ENCODE measurements around the gene AGAP9. TPM values are rescaled to one million over a fixed set of nuclear protein-coding genes. Genes with fewer than 3 reads are reported as not detected.
"Not testable (repeated sequence)": the region's sequence is repeated elsewhere in the genome, so short reads cannot be mapped to it uniquely, and the experiment has no call there.

The AGAP9 gene
- total RNA-seq, 1 donor from 2014 or later = 0.64 TPM

DNA sequence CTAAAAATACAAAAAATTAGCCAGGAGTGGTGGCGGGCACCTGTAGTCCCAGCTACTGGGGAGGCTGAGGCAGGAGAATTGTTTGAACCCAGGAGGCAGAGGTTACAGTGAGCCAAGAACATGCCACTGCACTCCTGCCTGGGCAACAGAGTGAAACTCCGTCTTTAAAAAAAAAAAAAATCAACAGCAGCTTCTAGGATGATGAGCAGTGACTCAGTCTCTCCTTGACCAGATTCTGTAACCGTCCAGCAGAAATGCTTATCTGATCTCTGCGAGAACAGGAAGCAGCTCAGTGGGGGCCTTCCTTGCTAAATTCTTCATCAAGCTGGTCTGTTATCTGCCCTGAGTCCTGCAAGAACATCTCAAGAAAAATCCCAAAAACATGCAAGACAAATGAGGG lies 37.5 kb downstream of the AGAP9 start:
- DNase-seq (ENCODE audit: low read depth in 2 of 2) = not testable (repeated sequence)

DNA sequence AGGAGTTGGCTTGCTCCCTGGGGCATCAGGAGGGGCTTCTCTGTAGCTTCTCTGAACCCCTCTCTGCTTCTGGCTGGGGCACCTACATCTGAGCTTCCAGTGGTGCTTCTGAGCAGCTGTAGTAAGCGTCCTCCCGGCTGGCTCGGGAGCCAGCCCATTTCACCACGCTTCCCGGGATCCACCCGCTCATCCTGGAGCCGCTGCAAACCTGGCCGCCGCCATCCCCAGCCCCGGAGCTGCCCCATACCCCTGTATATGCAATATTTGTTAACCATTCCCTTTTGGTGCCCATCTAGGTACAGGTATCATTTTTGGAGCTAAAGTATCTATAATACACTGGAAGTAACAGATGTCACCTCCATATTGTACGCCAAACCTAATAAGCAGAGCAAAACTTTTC lies 38.7 kb downstream of the AGAP9 start:
- DNase-seq (ENCODE audit: low read depth in 2 of 2) = not testable (repeated sequence)

DNA sequence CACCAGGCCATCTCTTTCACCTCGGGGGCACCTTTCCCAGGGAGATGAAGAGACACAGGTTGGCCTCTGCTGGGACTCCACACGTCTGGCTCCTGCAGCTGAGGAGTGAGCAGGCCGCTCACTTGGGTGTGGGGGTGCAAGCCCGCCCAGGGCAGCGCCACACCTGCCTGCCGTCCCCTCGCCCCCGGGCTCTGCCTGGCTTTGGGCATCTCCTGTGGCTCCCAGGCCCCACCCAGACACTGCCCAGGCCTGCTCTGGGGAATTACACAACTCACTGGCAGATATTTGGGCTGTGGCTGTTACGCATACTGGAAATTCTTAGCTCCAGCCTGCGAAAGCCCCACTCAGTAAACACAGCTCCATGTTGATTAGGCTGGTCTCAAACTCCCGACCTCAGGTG lies 39.5 kb downstream of the AGAP9 start, which contains the start of gene ANXA8:
Gene ANXA8, minus strand, starts transcription at position 193 of the 400 bp plus-strand sequence. Its CDS starts 182 bp downstream, at position 11.
- not testable (repeated sequence) for DNase-seq (ENCODE audit: low read depth in 2 of 2)

DNA sequence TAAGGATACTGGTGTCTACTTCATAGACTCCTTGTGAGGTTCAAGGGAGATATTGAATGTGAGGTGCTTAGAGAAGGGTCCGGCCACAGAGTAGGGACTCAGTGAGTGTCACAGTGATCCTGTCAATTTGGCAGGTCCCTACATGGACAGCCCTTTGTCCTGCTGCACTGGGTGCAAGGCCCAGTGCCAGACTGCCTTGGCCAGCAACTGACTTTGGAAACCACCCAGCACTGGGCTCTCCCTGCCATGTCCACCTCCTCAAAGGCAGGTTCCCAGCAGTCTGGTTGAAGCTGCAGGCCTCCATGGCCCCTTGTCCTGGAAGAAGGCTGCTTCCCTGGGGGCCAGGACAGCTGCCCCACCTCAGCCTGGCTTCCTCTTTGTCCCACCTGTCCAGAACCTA lies 41.1 kb downstream of the AGAP9 start:
- not testable (repeated sequence) for DNase-seq (ENCODE audit: low read depth in 2 of 2)

DNA sequence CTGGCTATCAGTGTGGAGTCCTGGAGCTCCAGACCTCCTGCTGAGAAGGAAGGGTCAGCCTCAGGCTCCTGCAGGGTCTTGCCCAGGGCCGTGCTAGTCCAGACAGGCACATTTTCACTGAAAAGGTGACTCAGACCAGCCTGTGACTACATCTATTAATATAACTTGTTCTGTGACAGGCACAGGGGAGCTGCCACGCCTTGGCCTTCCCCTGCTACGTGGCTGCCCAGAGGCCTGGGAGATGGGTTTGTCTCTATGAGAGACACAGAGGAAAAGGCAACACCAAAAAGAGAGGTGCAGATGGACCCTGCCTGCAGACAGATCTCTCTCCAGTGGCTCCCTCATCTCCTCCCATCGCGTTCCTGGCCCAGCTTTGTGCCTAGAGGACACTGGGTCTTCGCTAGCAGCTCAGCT lies 41.7 kb downstream of the AGAP9 start:
- not testable (repeated sequence) for DNase-seq (ENCODE audit: low read depth in 2 of 2)

DNA sequence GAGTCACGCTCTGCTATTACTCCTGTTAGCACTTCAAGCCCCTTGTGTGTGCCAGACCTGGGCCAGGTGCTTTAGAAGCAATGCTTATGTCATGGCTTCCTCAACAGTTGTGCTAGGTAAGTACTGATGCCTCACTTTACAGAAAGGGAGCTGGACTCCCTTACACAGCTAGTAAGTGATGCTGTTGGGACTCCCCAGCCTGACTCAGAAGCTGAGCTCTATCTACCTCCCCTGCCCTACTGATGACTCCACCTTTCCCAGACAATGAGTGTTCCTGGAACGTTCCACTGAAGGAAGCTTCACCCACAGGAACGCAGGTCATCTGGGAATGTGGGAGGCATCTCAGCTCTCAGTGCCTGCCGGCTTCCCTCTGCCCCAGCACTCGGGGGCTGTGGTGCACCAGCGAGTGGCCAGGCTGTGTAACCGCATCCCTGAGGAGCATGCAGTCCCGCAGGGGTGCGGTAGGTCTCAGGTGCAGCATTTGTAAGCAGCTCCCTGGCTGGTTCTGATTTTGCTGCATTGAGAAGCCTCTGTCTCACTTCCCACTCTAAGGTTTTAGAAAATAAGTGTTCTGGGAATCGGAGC lies 42.2 kb downstream of the AGAP9 start:
- peak in 1 of 2 donors; percentile 0 for DNase-seq (ENCODE audit: low read depth in 2 of 2)

DNA sequence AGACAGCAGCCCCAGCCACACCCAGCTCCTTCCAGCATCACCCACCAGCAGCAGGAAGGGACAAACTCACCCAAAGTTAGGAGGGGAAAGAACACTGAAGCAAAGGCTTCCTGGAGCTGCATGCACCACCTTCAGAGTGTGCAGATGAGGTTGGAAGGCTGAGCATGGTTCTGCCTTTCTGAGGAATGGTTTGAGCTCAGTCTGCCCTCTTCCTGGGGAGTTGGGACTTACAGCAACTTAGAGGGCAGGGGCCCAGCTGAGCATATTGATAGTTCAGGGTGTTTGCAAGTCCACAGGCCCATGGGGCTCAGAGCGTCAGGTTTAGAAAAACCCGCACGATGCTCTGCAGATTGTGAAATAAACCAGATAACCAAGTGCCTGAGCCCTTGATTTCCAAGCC lies 43.3 kb downstream of the AGAP9 start:
- DNase-seq (ENCODE audit: low read depth in 2 of 2) = not testable (repeated sequence)

DNA sequence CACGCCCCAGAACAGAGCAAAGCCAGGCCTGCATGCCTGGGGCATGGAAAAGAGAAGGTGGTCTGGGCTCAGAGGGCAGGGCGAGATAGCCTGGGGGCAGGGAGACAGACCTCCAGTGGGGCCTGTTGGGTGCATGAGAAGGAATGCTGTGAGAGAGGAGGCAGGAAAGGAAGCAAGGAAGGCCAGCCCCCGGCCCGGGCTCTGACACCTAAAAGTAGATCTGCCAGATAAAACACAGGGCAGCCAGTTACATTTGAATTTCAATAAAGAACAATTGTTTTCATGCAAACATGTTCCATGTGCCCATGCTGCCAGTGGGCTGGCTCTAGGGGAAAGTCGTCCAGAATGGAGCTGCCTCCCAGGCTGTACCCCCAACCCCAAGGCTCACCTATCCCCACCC lies 45.3 kb downstream of the AGAP9 start:
- DNase-seq (ENCODE audit: low read depth in 2 of 2) = not testable (repeated sequence)

DNA sequence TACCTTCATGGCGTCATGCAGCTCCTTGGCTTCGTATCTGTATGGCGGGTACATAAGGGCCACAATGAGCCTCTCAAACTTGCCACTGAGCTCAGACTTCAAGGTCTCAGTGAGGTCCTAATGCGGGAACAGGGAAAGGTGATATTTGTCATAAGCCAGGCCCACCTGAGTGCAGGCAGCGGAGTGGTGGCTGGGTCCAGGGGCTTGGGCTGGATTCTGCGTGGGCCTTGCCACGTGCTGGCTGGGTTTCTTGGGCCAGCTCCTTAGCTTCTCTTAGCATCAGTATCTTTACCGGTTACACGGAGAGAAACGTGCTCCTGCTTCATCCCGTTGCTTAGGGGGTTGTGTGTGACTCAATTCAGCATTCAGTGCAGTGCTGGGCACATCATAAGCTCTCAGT lies 46.4 kb downstream of the AGAP9 start:
- not testable (repeated sequence) for DNase-seq (ENCODE audit: low read depth in 2 of 2)

DNA sequence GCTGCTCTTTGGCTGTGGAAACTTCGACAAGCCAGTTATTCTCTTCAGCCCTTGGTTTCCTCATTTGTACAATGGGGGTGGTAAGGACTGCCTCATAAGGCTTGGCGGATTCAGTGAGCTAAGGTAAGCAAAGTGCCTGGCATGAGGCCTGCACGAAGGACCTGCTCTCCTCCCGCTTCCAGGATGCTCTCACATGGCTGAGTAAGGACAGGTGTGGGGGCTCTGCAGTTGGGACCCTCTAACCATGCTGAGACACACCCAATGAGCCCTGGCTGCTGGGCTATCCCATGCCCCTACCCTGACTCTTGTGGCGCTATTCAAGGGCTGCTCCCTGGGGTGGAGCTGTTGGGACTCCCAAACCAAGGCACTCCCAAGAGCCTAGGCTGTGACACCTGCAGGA lies 48.3 kb downstream of the AGAP9 start:
- DNase-seq (ENCODE audit: low read depth in 2 of 2) = not testable (repeated sequence)

DNA sequence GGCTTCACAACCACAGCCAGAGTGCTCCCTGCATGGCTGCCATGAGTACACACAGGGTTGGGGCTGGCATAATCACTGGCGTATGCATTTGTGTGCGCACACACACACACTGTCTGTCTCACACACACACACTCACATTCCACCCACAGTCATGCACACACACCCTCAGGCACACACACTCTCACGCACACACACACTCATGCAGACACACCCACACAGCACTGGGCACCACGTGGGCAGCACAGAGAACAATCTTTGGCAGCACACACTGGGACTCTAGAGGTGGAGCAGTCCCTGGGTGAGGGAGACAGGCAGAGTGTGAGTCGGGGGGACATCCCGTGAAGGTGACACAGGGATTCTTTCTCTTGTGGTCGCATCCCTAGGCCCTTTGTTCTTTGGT lies 49.9 kb downstream of the AGAP9 start:
- not testable (repeated sequence) for DNase-seq (ENCODE audit: low read depth in 2 of 2)

DNA sequence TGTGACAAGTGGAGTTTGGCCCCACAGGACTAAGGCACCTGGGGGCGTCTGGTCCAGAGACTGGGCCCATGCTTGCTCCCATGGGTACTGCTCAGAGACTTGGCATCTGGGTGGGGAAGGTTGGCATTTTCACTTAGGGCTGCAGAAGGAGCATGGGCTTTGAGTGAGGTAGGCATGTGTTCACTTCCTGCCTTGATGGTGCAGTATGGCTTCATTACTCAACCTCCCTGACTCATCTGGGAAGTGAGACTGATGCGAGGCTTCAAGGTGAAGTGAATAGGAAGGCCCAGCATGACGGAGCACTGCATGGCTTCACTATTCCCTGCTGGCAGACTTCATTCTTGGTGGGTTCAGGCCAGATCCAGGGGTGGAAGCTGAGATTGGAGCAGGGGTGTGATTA lies 50.8 kb downstream of the AGAP9 start:
- DNase-seq (ENCODE audit: low read depth in 2 of 2) = not testable (repeated sequence)

DNA sequence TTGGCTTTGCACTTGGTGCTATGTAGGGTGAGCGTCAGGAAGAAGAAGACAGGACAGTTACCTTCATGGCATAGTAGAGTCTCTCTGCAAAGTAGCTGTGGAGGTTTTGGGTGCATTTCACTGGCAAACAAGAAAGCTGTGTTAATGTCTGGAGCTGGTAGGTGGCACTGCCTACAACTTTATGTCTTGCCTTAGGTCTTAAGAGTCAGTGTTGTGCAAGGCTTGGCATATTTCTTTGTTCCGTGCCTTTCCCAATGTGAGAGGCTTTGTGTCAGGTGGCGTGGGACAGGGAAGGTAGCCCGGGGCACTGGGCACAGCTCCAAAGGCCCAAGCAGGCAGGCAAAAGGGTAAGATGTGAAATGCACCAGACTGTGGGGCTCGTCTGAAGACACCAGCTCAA lies 51.4 kb downstream of the AGAP9 start:
- DNase-seq (ENCODE audit: low read depth in 2 of 2) = not testable (repeated sequence)

DNA sequence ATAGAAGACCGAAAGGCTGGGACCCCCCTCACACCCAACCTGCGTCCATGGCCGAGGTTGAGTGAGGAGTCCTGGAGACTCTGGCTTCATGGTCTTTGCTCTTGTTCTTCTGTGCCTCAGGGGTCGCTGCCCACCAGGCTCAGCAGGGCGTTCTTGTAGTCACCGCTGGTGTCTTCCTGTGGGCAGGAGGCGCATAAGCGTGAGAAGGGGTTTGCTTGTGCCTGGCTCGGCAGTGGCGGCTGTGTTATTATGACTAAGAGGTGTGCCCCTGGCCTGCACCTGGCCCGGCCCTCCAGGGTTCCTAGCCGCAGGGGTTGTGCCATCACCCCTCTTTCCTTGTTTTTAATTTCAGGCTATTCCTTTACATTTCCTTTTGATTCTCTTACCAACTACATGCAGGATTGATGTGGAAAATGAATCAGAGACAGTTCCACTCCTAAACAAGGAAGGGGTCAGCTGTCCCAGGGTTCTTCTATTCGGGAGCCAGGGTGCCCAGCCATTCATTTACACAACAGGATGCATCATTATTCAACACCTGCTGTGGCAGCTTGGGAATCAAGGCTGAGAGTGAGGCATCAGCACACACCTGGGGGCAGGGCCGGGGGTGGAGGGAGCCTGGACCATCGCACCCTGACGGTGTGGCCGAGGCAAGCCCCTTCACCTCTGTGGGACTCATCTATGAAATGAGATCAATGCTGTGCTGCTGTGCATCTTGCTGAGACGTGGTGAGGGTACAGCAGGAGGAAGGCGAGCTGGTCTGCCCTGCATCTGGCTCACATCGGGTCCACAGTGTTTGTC lies 54.5 kb downstream of the AGAP9 start:
- DNase-seq (ENCODE audit: low read depth in 2 of 2) = not testable (repeated sequence)

DNA sequence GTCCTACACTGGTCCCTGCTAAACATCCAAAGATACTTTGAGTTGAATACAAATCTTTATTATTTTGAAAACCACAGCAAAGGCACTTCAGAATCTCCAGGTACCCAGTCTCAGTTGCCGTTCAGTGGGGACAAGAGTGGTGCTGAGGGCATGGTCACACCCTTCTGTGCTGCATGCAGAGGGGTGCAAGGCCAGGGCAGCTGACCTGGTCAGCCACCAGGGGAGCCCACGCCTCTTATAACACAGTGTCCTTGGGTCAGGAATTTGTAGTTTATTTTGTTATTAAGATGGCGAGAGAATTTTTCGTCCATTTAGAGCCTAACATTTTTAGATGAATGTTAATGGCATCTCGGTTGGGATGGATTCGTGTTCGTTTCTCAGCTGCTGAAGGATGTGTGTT lies 55.5 kb downstream of the AGAP9 start:
- DNase-seq (ENCODE audit: low read depth in 2 of 2) = not testable (repeated sequence)

DNA sequence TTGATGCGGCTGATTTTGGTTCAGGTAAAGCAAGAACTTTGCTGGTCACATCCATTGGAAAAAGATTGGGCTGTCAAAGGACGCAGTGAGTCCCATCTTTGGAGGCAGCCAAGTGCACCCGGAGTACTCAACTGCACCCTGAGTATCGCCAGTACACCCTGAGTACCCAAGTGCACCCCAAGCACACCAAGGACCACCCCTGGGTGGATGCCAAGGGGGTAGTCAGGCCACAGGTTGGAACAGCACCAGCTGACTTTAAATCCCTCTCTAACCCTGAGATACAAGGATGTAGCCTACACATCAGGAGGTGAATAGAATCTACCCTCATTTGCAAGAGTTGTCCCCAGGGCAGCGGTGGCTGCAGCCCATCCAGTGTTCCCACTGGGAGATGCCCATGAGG lies 56.0 kb downstream of the AGAP9 start:
- DNase-seq (ENCODE audit: low read depth in 2 of 2) = not testable (repeated sequence)

DNA sequence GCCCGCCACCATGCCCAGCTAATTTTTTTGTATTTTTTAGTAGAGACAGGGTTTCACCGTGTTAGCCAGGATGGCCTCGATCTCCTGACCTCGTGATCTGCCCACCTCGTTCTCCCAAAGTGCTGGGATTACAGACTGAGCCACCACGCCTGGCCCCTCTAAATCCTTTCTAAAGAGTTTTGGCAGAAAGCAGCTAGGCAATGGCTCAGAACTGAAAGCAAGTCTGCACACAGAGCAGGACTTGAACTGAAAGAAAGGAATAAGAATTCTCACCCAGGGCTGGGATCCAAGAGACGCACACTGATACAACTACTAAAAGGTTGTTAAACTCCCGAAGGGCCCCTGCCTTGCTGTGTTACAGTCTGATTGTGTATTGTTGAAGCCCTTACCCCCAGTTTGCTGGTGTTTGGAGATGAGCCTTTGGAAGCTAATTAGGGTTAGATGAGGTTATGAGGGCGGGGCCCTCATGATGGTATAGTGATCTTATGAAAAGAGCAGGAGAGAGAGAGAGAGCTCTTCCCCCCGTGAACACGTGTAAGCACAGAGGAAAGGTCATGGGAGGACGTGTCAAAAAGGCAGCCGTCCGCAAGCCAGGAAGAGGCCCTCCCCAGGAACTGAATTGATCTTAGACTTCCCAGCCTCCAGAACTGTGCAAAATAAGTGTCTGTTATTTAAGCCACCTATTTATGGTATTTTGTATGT lies 58.1 kb downstream of the AGAP9 start:
- not testable (repeated sequence) for DNase-seq (ENCODE audit: low read depth in 2 of 2)

DNA sequence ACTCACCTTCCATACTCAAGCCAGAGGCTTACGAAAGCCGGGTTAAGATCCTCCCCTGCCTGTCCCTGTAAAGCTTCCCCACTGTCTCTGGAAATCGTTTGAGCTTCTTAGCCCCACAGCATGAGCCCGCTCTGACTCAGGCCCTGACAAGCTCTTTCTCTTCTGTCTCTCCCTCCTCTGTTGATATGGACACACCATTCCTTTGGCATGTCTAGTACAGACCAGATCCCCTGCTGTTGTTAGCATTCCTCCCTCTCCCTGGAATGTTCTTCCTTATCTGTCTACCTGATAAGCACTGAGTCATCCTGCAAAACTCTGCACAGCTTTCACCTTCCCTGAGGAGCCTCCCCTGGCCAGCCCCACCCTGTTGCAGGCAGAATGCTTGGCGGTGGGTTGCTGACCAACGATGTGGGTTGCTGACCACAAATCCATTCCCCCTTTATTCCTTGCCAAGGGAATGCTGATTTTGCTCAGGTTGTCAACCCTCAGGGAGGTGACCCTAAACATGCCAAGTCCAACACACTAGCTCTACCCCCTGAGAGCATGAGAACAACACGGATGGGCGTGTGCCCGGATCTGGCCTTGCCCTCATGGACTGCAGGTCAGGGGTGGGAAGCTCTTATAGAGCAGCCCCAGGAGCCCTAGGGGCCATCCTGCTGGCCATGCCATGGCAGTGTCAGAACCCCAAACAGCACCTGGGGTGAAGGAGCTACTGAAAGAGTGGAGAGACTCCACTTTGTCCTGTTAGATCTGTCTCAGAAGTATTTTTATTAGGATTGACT lies 60.7 kb downstream of the AGAP9 start:
- DNase-seq (ENCODE audit: low read depth in 2 of 2) = not testable (repeated sequence)

DNA sequence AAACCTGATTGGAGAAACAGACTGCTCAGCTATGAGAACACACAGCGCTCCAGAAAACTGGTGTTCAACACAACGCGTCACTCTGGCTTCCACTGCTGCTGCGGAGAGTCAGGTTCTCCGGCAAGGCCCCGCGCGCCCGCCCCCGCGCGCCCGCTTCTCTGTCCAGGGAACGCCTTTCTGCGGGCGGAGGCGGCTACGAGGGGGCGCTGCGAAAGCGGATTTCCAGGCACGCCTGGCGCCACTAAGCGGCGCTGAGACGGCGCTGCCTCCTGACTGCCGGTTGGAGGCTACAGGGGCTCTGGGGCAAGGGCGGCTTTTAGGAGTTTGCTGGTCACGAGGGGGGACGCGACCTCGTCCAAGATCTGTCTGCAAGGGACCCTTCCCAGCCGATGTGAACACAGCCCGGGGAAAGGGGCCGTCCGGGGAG lies 62.2 kb downstream of the AGAP9 start:
- DNase-seq (ENCODE audit: low read depth in 2 of 2) = peak; percentile 3 to 53

DNA sequence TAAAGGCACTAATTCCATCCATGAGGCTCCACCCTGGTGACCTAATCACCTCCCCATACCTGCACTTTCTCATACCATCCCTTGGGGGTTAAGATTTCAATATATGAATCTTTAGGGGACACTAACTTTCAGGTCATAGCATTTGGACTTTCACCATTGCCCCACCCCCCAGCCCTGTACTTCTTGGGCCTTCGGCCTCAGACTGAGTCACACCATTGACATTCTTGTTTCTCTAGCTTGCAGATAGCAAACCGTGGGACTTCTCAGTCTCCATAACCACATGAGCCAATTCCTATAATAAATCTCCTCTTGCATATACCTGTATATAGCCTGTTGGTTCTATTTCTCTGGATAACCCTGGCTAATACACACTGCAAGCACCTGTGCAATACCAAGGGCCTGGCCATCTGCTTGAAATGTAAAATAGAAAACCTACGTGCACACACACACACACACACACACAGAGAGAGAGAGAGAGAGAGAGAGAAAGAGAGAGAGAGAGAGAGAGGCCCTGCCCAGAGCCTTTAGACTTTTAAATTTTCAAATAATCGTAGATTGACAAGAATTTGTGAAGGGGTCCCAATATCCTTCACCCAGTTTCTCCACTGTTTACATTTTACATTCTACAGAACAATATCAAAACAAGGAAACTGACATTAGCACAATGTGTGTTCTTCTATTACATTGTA lies 64.8 kb downstream of the AGAP9 start:
- DNase-seq (ENCODE audit: low read depth in 2 of 2) = no peak

DNA sequence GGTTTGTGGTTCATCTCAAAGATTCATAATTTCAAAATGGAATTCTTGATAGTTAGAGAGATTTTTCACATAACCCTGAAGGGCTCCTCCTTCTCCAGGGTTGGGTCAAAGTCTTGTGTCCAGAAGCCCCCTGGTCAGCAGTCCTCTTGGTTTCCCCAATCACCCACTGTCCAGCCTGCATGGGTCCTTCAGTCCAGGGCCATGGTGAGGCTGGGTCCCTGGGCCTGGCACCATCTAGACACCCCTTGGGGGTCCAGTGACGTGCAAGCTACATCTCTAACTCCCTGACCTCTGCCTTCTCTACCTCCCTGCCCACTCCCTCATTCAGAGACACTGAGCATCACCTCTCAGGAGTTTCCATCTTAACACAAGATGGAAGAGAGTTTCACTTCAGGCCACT lies 65.6 kb downstream of the AGAP9 start:
- DNase-seq (ENCODE audit: low read depth in 2 of 2) = no peak
